PC-9 (cell line): Measurements from ENCODE around the gene FCER2.

Source experiments
- EZH2 ChIP-seq: fragments of 200-600 bp; sonication (generic); IDR thresholded peaks from 2 replicates; pipeline ENCODE4 v1.8.0; 2017; ENCODE audit warnings: antibody characterized with exemption, low read depth
- TF ChIP-seq, protein P1 (sequence below): fragments of 200-600 bp; sonication (generic); conservative IDR thresholded peaks from 2 replicates; pipeline ENCODE4 v1.6.1; 2017; ENCODE audit warnings: mixed run types, antibody characterized with exemption, mild to moderate bottlenecking, moderate library complexity

- no peak for TF ChIP-seq EZH2
- TF ChIP-seq, protein P1, sequence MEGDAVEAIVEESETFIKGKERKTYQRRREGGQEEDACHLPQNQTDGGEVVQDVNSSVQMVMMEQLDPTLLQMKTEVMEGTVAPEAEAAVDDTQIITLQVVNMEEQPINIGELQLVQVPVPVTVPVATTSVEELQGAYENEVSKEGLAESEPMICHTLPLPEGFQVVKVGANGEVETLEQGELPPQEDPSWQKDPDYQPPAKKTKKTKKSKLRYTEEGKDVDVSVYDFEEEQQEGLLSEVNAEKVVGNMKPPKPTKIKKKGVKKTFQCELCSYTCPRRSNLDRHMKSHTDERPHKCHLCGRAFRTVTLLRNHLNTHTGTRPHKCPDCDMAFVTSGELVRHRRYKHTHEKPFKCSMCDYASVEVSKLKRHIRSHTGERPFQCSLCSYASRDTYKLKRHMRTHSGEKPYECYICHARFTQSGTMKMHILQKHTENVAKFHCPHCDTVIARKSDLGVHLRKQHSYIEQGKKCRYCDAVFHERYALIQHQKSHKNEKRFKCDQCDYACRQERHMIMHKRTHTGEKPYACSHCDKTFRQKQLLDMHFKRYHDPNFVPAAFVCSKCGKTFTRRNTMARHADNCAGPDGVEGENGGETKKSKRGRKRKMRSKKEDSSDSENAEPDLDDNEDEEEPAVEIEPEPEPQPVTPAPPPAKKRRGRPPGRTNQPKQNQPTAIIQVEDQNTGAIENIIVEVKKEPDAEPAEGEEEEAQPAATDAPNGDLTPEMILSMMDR = no peak
These were observed 33.1 kb downstream of the FCER2 start, which contains the start of gene RETN for GRCh38 chr19:7668842-7669241.
